A549 treated with Mapracorat at 1 μM for 4 hours (cell line): ENCODE measurements around the gene AFF2. TPM values are rescaled to one million over a fixed set of nuclear protein-coding genes. Genes with fewer than 3 reads are reported as not detected.

ENCODE experiments used
- total RNA-seq: library from RNA; stranded (reverse); fragments of 200-300 nt; extraction: Qiagen RNA extraction; gene quantifications from 5 replicates; pipeline ENCODE4 v1.2.3, GENCODE V29; 2022

The AFF2 gene
- 0.02 TPM in 1 of 5 replicates, not detected in the others for total RNA-seq

DNA sequence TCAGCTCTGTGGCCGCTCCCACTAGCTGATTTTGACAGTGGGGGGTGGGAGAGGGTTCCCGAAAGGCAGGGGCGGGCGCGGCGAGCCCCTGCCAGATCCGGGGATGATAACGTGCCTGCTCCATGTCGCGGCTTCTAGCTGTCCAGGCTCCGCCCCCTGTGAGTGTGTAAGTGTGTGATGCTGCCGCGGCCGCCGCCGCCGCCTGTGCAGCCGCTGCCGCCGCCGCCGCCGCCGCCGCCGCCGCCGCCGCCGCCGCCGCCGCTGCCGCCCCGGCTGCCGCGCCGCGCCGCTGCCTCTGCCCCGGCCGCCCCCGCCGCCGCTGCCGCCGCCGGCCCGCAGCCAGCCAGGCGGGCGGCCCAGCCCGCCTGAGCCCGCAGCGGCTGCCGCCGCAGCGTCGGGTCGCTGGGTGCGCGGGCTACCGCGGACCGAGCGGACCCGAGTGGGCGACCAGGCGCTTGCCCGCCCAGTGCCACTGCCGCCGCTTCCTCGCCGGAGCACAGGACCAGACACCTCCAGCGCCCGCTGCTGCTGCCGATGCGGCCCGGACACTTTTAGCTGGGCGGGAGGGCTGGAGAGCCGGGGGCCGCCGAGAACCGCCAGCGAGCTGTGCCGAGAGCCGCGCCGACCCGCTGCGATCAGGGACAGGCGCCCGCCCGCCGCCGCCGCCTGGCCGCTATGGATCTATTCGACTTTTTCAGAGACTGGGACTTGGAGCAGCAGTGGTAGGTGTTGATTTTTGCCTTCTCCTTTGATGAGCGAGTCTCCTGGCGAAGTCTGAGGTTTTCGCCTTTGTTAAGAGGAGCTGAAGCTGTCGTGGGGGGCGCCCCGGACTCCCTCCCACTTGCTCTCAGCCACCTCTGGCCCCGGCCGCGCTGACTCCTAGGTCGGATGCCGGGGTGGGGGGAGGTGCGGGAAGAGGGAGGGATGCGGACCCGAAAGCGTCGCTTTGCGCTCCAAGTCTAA is at the start of gene AFF2:
Gene AFF2 (plus strand): TSS at position 195 of the 963 bp plus-strand sequence. CDS start 481 bp downstream, at position 676.

